HepG2 (cell line): ENCODE data around the gene FAHD2A. TPM values are rescaled to one million over a fixed set of nuclear protein-coding genes. Genes with fewer than 3 reads are reported as not detected.

ENCODE experiments used
- GLI4 ChIP-seq: sonication (generic); formaldehyde crosslinking; IDR thresholded peaks from 2 replicates; pipeline ENCODE4 v1.5.1; 2020; ENCODE audit warnings: missing genetic modification reagents, mild to moderate bottlenecking, moderate library complexity, borderline replicate concordance
- REL ChIP-seq: sonication (generic); formaldehyde crosslinking; conservative IDR thresholded peaks from 2 replicates; pipeline ENCODE4 v1.8.0; 2022; ENCODE audit warnings: mild to moderate bottlenecking, missing genetic modification reagents, moderate library complexity
- RNF2 ChIP-seq: fragments of 450-650 bp; conservative IDR thresholded peaks from 2 replicates; pipeline ENCODE4 v1.6.1; 2016; ENCODE audit warnings: low read depth
- ZNF451 ChIP-seq: sonication (generic); formaldehyde crosslinking; IDR thresholded peaks from 2 replicates; pipeline ENCODE4 v1.5.0; 2020; ENCODE audit warnings: mild to moderate bottlenecking, missing genetic modification reagents
- polyA plus RNA-seq, 8 experiments: library from polyadenylated mRNA; depleted of rRNA in 3 of 8; stranded (reverse) in 7 of 8; unstranded in 1 of 8; fragments of >200 nt; fragmentation: Illumina TruSeq in 4 of 8; extraction: Trizol in 4 of 8; gene quantifications; 2 replicates each; pipeline versions ENCODE4 v1.2.1 to v1.2.3, GENCODE V29; 2011 to 2016; ENCODE audit warnings: low read depth in 4 of 8, missing spikeins in 1 of 8, mixed read lengths in 1 of 8; ENCODE audit not compliant: insufficient read depth in 1 of 8
- total RNA-seq, 5 experiments: library from RNA; depleted of rRNA; stranded (reverse); fragments of >200 nt; fragmentation: Illumina TruSeq; extraction: Trizol; gene quantifications; 2 replicates each; pipeline ENCODE4 v1.2.3, GENCODE V29; 2016; ENCODE audit warnings: low read depth in 1 of 5
- TF ChIP-seq, protein P1 (sequence below): sonication (generic); formaldehyde crosslinking; IDR thresholded peaks from 2 replicates; pipeline ENCODE4 v1.8.1; 2023; ENCODE audit warnings: mild to moderate bottlenecking, missing genetic modification reagents
- TF ChIP-seq, protein P2 (sequence below): sonication (generic); formaldehyde crosslinking; IDR thresholded peaks from 2 replicates; pipeline ENCODE4 v1.4.0; 2020; ENCODE audit warnings: mild to moderate bottlenecking, missing genetic modification reagents
- TF ChIP-seq, protein P3 (sequence below): IDR thresholded peaks from 2 replicates; pipeline ENCODE4 v1.4.0; 2020; ENCODE audit warnings: mild to moderate bottlenecking, missing genetic modification reagents
- TF ChIP-seq, protein P4 (sequence below): sonication (generic); formaldehyde crosslinking; IDR thresholded peaks from 2 replicates; pipeline ENCODE4 v1.9.0; 2022; ENCODE audit warnings: low read depth, missing genetic modification reagents
- TF ChIP-seq, protein P5 (sequence below): sonication (generic); formaldehyde crosslinking; IDR thresholded peaks from 2 replicates; pipeline ENCODE4 v1.9.0; 2021; ENCODE audit warnings: missing genetic modification reagents, borderline replicate concordance
- TF ChIP-seq, protein P6 (sequence below): sonication (generic); formaldehyde crosslinking; IDR thresholded peaks from 2 replicates; pipeline ENCODE4 v1.5.0; 2020; ENCODE audit warnings: mild to moderate bottlenecking, missing genetic modification reagents
- TF ChIP-seq, protein P7 (sequence below): sonication (generic); formaldehyde crosslinking; IDR thresholded peaks from 2 replicates; pipeline ENCODE4 v1.5.0; 2020; ENCODE audit warnings: mild to moderate bottlenecking, missing genetic modification reagents

The FAHD2A gene
- total and polyA plus RNA-seq, 2 of the 13 experiments (the other 11 are each of a cell fraction or from before 2014, with no cell fraction given), result 34.0 to 44.2 TPM

DNA sequence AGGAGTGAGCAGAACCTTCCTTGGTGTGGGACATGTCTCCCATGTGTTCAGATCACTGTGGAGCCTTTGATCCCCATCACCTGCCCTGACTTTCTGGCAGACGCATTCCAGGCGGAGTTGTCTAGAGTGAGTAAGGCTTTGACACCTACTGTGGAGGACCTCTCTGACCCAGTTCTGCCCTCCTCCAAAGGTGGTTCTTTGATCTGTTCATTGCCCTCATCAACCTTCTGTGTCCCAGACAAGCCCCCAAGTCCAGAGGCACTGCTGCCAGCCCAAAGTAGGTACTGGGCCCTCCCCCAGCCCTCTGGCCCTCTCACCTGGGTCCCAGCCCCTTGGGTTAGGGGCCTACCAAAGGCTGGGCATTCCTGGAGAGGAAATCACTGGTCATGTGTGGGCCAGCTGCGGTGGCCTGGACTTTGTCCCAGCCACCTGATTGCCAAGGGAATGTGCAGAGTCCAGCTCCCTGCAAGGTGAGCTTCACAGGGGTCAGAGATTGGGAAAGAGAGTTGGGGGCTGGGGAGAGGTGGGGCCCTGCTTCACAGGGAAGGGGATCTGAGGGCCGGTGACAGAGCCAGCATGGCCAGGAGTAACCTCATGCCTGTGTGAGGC is 12.1 kb upstream of the FAHD2A start (continued):
- TF ChIP-seq, protein P1, sequence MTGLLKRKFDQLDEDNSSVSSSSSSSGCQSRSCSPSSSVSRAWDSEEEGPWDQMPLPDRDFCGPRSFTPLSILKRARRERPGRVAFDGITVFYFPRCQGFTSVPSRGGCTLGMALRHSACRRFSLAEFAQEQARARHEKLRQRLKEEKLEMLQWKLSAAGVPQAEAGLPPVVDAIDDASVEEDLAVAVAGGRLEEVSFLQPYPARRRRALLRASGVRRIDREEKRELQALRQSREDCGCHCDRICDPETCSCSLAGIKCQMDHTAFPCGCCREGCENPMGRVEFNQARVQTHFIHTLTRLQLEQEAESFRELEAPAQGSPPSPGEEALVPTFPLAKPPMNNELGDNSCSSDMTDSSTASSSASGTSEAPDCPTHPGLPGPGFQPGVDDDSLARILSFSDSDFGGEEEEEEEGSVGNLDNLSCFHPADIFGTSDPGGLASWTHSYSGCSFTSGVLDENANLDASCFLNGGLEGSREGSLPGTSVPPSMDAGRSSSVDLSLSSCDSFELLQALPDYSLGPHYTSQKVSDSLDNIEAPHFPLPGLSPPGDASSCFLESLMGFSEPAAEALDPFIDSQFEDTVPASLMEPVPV (CRISPR knock-in tag), result peak; percentile 51; the same call in 1 of the 2 replicates
- TF ChIP-seq, protein P2, sequence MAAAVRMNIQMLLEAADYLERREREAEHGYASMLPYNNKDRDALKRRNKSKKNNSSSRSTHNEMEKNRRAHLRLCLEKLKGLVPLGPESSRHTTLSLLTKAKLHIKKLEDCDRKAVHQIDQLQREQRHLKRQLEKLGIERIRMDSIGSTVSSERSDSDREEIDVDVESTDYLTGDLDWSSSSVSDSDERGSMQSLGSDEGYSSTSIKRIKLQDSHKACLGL, result peak; percentile 57; the same call in 1 of the 2 replicates
- no peak for TF ChIP-seq ZNF451 (CRISPR knock-in tag)
- peak; percentile 76 for TF ChIP-seq RNF2
- TF ChIP-seq, protein P3, sequence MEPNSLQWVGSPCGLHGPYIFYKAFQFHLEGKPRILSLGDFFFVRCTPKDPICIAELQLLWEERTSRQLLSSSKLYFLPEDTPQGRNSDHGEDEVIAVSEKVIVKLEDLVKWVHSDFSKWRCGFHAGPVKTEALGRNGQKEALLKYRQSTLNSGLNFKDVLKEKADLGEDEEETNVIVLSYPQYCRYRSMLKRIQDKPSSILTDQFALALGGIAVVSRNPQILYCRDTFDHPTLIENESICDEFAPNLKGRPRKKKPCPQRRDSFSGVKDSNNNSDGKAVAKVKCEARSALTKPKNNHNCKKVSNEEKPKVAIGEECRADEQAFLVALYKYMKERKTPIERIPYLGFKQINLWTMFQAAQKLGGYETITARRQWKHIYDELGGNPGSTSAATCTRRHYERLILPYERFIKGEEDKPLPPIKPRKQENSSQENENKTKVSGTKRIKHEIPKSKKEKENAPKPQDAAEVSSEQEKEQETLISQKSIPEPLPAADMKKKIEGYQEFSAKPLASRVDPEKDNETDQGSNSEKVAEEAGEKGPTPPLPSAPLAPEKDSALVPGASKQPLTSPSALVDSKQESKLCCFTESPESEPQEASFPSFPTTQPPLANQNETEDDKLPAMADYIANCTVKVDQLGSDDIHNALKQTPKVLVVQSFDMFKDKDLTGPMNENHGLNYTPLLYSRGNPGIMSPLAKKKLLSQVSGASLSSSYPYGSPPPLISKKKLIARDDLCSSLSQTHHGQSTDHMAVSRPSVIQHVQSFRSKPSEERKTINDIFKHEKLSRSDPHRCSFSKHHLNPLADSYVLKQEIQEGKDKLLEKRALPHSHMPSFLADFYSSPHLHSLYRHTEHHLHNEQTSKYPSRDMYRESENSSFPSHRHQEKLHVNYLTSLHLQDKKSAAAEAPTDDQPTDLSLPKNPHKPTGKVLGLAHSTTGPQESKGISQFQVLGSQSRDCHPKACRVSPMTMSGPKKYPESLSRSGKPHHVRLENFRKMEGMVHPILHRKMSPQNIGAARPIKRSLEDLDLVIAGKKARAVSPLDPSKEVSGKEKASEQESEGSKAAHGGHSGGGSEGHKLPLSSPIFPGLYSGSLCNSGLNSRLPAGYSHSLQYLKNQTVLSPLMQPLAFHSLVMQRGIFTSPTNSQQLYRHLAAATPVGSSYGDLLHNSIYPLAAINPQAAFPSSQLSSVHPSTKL (CRISPR knock-in tag), result peak; percentile 86
- TF ChIP-seq, protein P4, sequence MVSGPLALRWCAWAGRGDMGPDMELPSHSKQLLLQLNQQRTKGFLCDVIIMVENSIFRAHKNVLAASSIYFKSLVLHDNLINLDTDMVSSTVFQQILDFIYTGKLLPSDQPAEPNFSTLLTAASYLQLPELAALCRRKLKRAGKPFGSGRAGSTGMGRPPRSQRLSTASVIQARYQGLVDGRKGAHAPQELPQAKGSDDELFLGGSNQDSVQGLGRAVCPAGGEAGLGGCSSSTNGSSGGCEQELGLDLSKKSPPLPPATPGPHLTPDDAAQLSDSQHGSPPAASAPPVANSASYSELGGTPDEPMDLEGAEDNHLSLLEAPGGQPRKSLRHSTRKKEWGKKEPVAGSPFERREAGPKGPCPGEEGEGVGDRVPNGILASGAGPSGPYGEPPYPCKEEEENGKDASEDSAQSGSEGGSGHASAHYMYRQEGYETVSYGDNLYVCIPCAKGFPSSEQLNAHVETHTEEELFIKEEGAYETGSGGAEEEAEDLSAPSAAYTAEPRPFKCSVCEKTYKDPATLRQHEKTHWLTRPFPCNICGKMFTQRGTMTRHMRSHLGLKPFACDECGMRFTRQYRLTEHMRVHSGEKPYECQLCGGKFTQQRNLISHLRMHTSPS (CRISPR knock-in tag), result peak; percentile 65; the same call in 1 of the 2 replicates
- TF ChIP-seq, protein P5, sequence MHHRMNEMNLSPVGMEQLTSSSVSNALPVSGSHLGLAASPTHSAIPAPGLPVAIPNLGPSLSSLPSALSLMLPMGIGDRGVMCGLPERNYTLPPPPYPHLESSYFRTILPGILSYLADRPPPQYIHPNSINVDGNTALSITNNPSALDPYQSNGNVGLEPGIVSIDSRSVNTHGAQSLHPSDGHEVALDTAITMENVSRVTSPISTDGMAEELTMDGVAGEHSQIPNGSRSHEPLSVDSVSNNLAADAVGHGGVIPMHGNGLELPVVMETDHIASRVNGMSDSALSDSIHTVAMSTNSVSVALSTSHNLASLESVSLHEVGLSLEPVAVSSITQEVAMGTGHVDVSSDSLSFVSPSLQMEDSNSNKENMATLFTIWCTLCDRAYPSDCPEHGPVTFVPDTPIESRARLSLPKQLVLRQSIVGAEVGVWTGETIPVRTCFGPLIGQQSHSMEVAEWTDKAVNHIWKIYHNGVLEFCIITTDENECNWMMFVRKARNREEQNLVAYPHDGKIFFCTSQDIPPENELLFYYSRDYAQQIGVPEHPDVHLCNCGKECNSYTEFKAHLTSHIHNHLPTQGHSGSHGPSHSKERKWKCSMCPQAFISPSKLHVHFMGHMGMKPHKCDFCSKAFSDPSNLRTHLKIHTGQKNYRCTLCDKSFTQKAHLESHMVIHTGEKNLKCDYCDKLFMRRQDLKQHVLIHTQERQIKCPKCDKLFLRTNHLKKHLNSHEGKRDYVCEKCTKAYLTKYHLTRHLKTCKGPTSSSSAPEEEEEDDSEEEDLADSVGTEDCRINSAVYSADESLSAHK (CRISPR knock-in tag), result no peak
- TF ChIP-seq, protein P6, sequence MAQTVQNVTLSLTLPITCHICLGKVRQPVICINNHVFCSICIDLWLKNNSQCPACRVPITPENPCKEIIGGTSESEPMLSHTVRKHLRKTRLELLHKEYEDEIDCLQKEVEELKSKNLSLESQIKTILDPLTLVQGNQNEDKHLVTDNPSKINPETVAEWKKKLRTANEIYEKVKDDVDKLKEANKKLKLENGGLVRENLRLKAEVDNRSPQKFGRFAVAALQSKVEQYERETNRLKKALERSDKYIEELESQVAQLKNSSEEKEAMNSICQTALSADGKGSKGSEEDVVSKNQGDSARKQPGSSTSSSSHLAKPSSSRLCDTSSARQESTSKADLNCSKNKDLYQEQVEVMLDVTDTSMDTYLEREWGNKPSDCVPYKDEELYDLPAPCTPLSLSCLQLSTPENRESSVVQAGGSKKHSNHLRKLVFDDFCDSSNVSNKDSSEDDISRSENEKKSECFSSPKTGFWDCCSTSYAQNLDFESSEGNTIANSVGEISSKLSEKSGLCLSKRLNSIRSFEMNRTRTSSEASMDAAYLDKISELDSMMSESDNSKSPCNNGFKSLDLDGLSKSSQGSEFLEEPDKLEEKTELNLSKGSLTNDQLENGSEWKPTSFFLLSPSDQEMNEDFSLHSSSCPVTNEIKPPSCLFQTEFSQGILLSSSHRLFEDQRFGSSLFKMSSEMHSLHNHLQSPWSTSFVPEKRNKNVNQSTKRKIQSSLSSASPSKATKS (CRISPR knock-in tag), result no peak
- TF ChIP-seq GLI4, result 0 out of 2 replicates have a peak, but pooled peaks have one; percentile 43
- TF ChIP-seq, protein P7, sequence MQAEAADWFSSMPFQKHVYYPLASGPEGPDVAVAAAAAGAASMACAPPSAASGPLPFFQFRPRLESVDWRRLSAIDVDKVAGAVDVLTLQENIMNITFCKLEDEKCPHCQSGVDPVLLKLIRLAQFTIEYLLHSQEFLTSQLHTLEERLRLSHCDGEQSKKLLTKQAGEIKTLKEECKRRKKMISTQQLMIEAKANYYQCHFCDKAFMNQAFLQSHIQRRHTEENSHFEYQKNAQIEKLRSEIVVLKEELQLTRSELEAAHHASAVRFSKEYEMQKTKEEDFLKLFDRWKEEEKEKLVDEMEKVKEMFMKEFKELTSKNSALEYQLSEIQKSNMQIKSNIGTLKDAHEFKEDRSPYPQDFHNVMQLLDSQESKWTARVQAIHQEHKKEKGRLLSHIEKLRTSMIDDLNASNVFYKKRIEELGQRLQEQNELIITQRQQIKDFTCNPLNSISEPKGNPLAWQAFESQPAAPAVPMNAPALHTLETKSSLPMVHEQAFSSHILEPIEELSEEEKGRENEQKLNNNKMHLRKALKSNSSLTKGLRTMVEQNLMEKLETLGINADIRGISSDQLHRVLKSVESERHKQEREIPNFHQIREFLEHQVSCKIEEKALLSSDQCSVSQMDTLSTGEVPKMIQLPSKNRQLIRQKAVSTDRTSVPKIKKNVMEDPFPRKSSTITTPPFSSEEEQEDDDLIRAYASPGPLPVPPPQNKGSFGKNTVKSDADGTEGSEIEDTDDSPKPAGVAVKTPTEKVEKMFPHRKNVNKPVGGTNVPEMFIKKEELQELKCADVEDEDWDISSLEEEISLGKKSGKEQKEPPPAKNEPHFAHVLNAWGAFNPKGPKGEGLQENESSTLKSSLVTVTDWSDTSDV (CRISPR knock-in tag), result no peak
- no peak for TF ChIP-seq REL (CRISPR knock-in tag)
